ENCODE results near the gene RAMP1. TPM values are rescaled to one million over a fixed set of nuclear protein-coding genes. Genes with fewer than 3 reads are reported as not detected.

RAMP1 gene
- total RNA-seq, 2 donors from 2014 or later, result 2.7 to 27.2 TPM

- intact Hi-C loops (cut with DNase I), result no loop called here
- no peaks in the 10 kb centered on the region for H3K9me3 ChIP-seq
- no peaks in the 10 kb centered on the region for H3K27me3 ChIP-seq
- no peak for TF ChIP-seq CTCF (IDR thresholded peaks at IDR 0.05)
- DNase-seq, result no peak
- H3K4me3 ChIP-seq, result no peak overlapping the region
- no peaks in the 10 kb centered on the region for H3K36me3 ChIP-seq
- H3K9ac ChIP-seq (ENCODE audit: low read depth in 2 of 2, low read length in 2 of 2), result no peak overlapping the region
- H3K4me1 ChIP-seq, result no peaks in the 10 kb centered on the region
- no peak overlapping the region for H3K27ac ChIP-seq
Measured at GRCh38 chr2:237883951-237884446, 24.6 kb downstream of the RAMP1 start.

DNA sequence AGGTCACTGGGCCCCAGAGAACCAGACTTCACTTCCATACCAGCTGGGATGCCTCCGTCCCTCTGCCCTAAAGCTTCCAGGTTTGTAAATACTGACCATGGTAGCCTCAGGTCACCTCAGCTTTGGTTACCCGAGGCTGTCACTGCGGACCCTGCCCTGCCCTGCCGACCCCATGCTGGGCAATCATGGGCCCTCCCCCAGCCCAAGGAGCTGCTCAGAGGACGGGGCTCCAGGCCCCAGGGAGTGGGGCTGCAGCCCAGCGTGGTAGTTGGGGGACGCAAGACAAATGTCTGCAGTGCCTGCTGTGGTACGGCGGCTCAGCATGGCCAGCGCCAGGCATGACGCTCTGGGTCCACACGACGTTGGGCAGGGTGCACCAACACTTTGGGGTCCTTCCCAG, 25.3 kb downstream of the RAMP1 start:
- no peaks in the 10 kb centered on the region for H3K9me3 ChIP-seq
- DNase-seq, result no peak
- intact Hi-C loops (cut with DNase I), result no loop called here

GRCh38 chr2:237885111-237885930, 25.9 kb downstream of the RAMP1 start:
- no peak for DNase-seq
- no peak for TF ChIP-seq CTCF (IDR thresholded peaks at IDR 0.05)
- Histone ChIP-seq H3K27me3 (no peaks in the 10 kb centered on the region), H3K4me1 (no peaks in the 10 kb centered on the region), H3K4me3 (no peak overlapping the region), H3K9ac (ENCODE audit: low read depth in 2 of 2, low read length in 2 of 2) (no peak overlapping the region), H3K9me3 (no peaks in the 10 kb centered on the region), H3K36me3 (no peaks in the 10 kb centered on the region), H3K27ac (no peak overlapping the region)
- intact Hi-C loops (cut with DNase I), result no loop called here

More for the DNA sequence above, 25.3 kb downstream of the RAMP1 start:
- no peak for TF ChIP-seq CTCF (IDR thresholded peaks at IDR 0.05)
- Histone ChIP-seq H3K27me3 (no peaks in the 10 kb centered on the region), H3K9ac (ENCODE audit: low read depth in 2 of 2, low read length in 2 of 2) (no peak overlapping the region), H3K36me3 (no peaks in the 10 kb centered on the region), H3K4me3 (no peak overlapping the region), H3K4me1 (no peaks in the 10 kb centered on the region), H3K27ac (no peak overlapping the region)

- Histone ChIP-seq H3K9ac (ENCODE audit: low read depth in 2 of 2, low read length in 2 of 2) (no peak overlapping the region), H3K9me3 (no peaks in the 10 kb centered on the region), H3K27ac (no peak overlapping the region), H3K4me3 (no peak overlapping the region), H3K4me1 (no peaks in the 10 kb centered on the region), H3K36me3 (no peaks in the 10 kb centered on the region), H3K27me3 (no peaks in the 10 kb centered on the region)
- intact Hi-C loops (cut with DNase I), result no loop called here
- no peak for DNase-seq
- TF ChIP-seq CTCF (IDR thresholded peaks at IDR 0.05), result no peak
Measured at GRCh38 chr2:237885931-237886684, 26.7 kb downstream of the RAMP1 start.

DNA sequence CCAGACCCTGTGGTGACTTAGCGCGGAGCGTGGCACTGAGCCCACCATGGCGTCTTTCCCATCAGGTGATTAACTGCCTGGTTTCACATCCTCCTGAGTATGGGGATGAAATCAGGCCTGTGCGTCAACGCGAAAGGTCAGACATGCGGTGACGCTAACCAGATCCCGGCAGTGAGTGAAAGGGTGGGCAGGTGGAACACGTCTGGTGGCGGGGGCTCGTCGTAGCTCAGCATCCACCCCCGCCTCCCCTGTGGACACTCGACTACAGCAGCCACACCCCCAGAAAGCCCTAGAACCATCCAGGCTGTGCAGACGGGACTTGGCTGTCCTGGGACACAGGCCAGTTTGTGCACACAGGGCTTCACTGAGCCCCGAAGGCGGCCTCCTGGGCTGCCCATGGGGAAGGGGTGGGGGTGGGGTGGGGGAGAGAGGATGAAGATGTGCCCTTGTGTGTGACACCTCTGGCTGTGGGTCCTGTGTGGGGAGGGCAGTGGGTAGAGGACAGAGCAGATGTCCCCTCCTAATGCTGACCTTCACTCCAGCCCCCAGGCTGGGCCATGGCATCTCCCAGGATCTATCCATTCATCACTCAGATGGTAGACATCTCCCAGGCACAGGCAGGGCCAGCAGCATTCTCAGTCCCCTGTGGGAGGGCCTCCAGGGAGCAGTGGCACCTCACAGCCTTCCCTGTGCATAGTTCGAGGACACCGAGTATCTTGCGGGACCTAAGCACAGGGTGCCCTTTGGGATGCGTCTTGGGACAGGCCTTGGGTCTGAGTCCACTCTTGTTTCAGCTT, 27.5 kb downstream of the RAMP1 start:
- Histone ChIP-seq H3K9ac (ENCODE audit: low read depth in 2 of 2, low read length in 2 of 2) (no peak overlapping the region), H3K4me1 (no peaks in the 10 kb centered on the region), H3K27me3 (no peaks in the 10 kb centered on the region), H3K4me3 (no peak overlapping the region), H3K27ac (no peak overlapping the region), H3K9me3 (no peaks in the 10 kb centered on the region), H3K36me3 (no peaks in the 10 kb centered on the region)
- intact Hi-C loops (cut with DNase I), result no loop called here
- TF ChIP-seq CTCF (IDR thresholded peaks at IDR 0.05), result no peak
- DNase-seq, result no peak
